SJSA1 (cell line): Measurements from ENCODE around the gene CHCHD1. TPM values are rescaled to one million over a fixed set of nuclear protein-coding genes. Genes with fewer than 3 reads are reported as not detected.

Experiments used
- DNase-seq, 2 experiments: peaks; one replicate each; pipeline ENCODE4 v3.0.0-alpha.2; 2015 to 2020; ENCODE audit warnings: low spot score in 2 of 2, low read depth in 1 of 2
- H3K27ac ChIP-seq: fragments of 250-450 bp; sonication (Bioruptor Pico); 2 replicates; pipeline ENCODE4 v1.5.1; 2020; ENCODE audit warnings: mild to moderate bottlenecking, moderate library complexity
- H3K27me3 ChIP-seq: fragments of 250-450 bp; sonication (Bioruptor Pico); replicated peaks from 2 replicates; pipeline ENCODE4 v1.5.1; 2020; ENCODE audit warnings: mild to moderate bottlenecking, moderate library complexity
- H3K36me3 ChIP-seq: fragments of 250-450 bp; sonication (Bioruptor Pico); 2 replicates; pipeline ENCODE4 v1.5.1; 2020; ENCODE audit warnings: mild to moderate bottlenecking
- H3K4me1 ChIP-seq: fragments of 250-450 bp; sonication (Bioruptor Pico); replicated peaks from 2 replicates; pipeline ENCODE4 v1.6.1; 2021; ENCODE audit warnings: mild to moderate bottlenecking
- H3K4me3 ChIP-seq: fragments of 250-450 bp; sonication (Bioruptor Pico); 2 replicates; pipeline ENCODE4 v1.5.1; 2020; ENCODE audit warnings: mild to moderate bottlenecking
- H3K9me3 ChIP-seq: fragments of 250-450 bp; sonication (Bioruptor Pico); replicated peaks from 2 replicates; pipeline ENCODE4 v1.5.1; 2020; ENCODE audit warnings: mild to moderate bottlenecking
- total RNA-seq: library from RNA; depleted of rRNA; stranded (reverse); fragments of >200 nt; shearing (Covaris generic); gene quantifications from 2 replicates; pipeline ENCODE4 v1.2.3, GENCODE V29; 2014

The CHCHD1 gene
- total RNA-seq, 1 experiment from 2014 or later: 54.4 TPM

DNA sequence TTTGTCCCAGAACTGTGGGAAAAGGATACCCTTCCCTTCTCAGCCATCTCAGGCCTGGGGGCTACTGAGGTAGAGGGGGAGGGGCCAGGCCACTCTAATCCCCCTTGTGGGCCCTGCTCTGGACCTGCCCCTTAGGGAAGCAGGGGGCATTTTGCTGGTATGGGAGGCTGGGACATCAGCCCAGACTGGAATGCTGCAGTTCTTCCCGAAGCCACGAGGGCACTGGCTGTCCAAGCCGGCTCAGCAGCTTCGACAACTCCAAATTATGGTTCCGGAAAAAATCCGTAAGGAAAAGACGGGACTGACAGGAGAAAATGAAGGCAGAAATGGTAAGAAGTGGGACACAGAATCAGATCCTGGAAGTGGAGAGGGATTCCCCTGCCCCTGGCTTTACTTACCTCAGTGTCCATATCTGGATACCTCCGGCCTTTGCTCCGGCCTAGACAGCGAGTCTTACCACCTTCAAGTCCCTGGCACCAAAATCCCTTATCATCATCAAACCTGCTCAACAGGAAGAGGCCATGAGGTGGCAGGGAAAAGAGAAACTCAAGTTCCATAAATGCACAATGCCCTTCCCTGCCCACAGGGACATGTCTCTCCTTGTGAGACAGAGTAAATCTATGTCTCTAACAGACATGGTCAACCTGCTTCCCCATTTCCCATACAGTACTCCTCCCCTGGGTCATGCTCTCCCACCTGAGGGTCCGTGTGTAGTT lies 20.6 kb downstream of the CHCHD1 start:
- Histone ChIP-seq H3K27ac (no peak overlapping the region), H3K4me3 (no peak overlapping the region), H3K36me3 (peaks cover 94% of the 10 kb centered on the region), H3K27me3 (no peaks in the 10 kb centered on the region), H3K9me3 (no peaks in the 10 kb centered on the region; the same call in 1 of the 2 replicates), H3K4me1 (no peaks in the 10 kb centered on the region)
- no peak for DNase-seq

DNA sequence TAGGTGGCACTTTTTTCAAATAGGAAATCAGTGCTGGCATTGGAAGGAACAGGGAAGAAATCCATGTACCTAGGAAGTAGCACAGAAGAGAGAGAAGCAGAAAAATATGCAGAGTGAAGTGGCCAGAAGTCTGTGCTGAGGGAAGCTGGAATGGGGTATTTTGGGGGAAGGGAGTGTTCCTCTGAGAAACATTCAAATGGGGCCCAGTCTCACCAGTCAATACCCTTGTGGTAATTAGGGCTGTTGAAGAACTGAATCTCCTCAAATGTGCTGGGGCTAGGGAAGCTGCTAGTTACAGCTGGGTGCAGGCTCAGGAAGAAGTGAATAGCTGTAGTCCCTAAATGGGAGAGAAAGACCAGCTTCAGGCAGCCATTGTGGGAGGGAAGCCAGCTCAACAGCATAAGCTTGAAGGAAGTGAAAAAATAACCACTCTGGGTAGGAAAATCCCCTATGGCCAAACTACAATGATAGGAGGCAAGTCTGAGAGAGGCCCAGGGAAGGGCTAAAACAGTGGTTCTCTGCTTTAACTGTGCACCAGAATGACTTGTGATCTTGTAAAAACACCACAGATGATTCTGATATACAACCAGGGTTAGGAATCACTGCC lies 21.9 kb downstream of the CHCHD1 start:
- DNase-seq: no peak
- Histone ChIP-seq H3K27ac (no peak overlapping the region), H3K4me1 (no peaks in the 10 kb centered on the region), H3K9me3 (no peaks in the 10 kb centered on the region; the same call in 1 of the 2 replicates), H3K27me3 (no peaks in the 10 kb centered on the region), H3K4me3 (no peak overlapping the region), H3K36me3 (peaks cover 93% of the 10 kb centered on the region)

DNA sequence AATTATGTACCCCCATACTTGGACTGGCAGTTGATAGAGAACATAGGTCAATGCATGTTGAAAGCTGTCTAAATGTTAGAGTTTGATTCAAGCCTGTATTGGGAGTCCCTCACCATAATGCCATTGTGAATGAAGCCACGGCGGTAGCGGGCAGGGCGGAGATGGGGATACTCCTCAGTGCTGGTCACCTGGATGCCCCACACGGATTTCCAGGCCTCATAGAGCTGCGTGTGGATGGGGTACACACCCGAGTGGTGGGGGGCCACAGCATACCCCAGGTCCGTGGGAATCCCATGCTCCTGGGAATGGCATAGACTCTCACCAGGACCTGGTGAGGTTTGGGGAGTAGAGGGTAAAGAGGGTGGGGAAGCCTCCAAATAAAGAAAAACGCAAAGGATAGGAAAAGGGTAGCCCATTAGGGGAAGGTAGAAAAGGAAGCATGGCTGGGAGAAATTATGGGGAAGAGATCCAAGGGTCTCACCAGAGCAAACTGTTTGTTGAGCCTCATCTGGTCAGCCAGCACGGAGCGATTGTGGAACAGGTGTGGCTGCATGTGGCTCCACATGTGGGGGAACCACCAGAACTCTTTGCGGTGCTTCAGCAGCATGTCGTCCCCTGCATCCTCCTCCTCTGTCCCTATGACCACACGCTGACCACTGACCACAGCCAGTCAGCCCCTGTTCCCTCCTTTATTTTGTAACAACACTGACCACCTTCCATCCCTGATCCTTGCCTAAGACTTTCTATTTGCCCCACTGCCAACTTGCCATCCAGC lies 24.5 kb downstream of the CHCHD1 start:
- H3K36me3 ChIP-seq: peaks cover 81% of the 10 kb centered on the region
- H3K9me3 ChIP-seq: no peaks in the 10 kb centered on the region; the same call in 1 of the 2 replicates
- no peaks in the 10 kb centered on the region for H3K27me3 ChIP-seq
- H3K4me1 ChIP-seq: peaks cover 4% of the 10 kb centered on the region; the same call in 1 of the 2 replicates
- no peak for DNase-seq
- no peak overlapping the region for H3K4me3 ChIP-seq
- H3K27ac ChIP-seq: no peak overlapping the region

- Histone ChIP-seq H3K4me3 (no peak overlapping the region), H3K27ac (no peak overlapping the region), H3K36me3 (peaks cover 72% of the 10 kb centered on the region), H3K27me3 (no peaks in the 10 kb centered on the region), H3K9me3 (no peaks in the 10 kb centered on the region), H3K4me1 (peaks cover 7% of the 10 kb centered on the region; the same call in 1 of the 2 replicates)
- no peak for DNase-seq
These were observed 25.6 kb downstream of the CHCHD1 start for GRCh38 chr10:73807471-73807870.

- H3K9me3 ChIP-seq: no peaks in the 10 kb centered on the region
- no peaks in the 10 kb centered on the region for H3K27me3 ChIP-seq
- H3K36me3 ChIP-seq: peaks cover 65% of the 10 kb centered on the region
- H3K4me3 ChIP-seq: no peak overlapping the region
- H3K4me1 ChIP-seq: peaks cover 7% of the 10 kb centered on the region; the same call in 1 of the 2 replicates
- H3K27ac ChIP-seq: no peak overlapping the region
- no peak for DNase-seq
These were observed 26.4 kb downstream of the CHCHD1 start for GRCh38 chr10:73808021-73808815.

- Histone ChIP-seq H3K4me1 (peaks cover 7% of the 10 kb centered on the region; the same call in 1 of the 2 replicates), H3K27ac (no peak overlapping the region), H3K9me3 (no peaks in the 10 kb centered on the region), H3K4me3 (no peak overlapping the region), H3K27me3 (no peaks in the 10 kb centered on the region), H3K36me3 (peaks cover 55% of the 10 kb centered on the region)
- DNase-seq: no peak
These were observed 27.4 kb downstream of the CHCHD1 start for GRCh38 chr10:73809061-73809818.

DNA sequence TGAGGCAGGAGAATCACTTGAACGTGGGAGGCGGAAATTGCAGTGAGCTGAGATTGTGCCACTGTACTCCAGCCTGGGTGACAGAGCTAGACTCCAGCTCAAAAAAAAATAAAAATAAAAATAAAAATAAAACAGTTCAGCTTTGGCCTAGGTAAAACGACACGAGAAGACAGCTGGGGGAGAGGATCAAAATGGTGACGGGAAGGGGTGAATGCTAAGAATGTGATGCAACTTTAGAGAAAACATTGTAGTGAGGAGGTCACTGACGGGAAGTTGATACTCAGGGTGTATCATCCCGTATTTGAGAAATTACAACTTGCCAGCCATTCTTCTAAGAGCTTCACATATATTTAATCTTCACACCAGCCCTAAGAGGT lies 28.5 kb downstream of the CHCHD1 start:
- Histone ChIP-seq H3K4me3 (peak overlapping the region; percentile 94), H3K27me3 (no peaks in the 10 kb centered on the region), H3K36me3 (peaks cover 47% of the 10 kb centered on the region), H3K27ac (no peak overlapping the region), H3K4me1 (peaks cover 7% of the 10 kb centered on the region; the same call in 1 of the 2 replicates), H3K9me3 (no peaks in the 10 kb centered on the region)
- DNase-seq: no peak

- Histone ChIP-seq H3K36me3 (peaks cover 41% of the 10 kb centered on the region), H3K4me1 (peaks cover 7% of the 10 kb centered on the region; the same call in 1 of the 2 replicates), H3K4me3 (peak overlapping the region; percentile 94), H3K27me3 (no peaks in the 10 kb centered on the region), H3K9me3 (no peaks in the 10 kb centered on the region), H3K27ac (peak overlapping the region; percentile 83)
- DNase-seq: no peak
These were observed 29.1 kb downstream of the CHCHD1 start for GRCh38 chr10:73810735-73811465.

DNA sequence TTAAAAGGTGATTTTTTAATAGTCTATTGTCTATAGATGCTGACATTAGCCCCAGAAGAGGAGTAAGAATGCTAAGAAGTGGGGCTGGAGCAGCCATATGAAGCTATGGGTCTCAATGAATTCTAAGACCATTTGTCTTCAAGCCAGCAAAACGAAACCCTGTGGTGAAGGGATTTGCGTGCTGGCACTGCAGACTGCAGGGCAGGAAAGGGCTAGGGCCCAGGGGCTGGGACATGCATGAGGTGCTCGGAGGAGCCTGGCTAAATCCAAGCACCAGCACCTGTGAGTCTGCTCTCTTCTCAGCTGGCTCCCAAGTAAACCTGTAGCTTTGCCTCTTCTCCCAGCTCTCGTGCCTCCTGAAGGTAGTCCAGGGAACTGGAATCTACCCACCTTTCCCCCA lies 30.8 kb downstream of the CHCHD1 start:
- Histone ChIP-seq H3K27ac (no peak overlapping the region), H3K27me3 (no peaks in the 10 kb centered on the region), H3K9me3 (no peaks in the 10 kb centered on the region), H3K4me1 (peaks cover 7% of the 10 kb centered on the region; the same call in 1 of the 2 replicates), H3K36me3 (peaks cover 23% of the 10 kb centered on the region), H3K4me3 (no peak overlapping the region)
- no peak for DNase-seq

DNA sequence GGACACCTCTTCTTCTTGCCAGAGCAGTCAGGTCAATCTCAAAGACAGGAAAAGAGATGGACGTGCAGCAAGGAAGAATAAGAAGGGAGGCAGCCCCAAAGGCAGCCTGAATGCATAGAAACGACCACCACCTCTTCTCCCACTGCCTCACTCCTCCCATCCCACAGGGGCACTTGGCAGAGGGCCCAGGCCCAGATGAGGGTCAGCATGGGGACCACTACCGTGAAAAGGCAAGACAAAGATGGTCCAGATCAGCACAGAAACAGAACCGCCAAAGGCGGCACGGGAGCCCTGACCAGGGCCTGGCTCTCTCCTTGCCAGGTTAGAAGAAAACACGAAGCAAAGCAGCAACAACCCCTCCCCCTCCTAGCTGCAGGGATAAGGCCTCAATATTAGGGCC lies 31.5 kb downstream of the CHCHD1 start:
- peaks cover 17% of the 10 kb centered on the region for H3K36me3 ChIP-seq
- DNase-seq: no peak

GRCh38 chr10:73814276-73814895 lies 32.5 kb downstream of the CHCHD1 start:
- DNase-seq: no peak
- H3K4me1 ChIP-seq: peaks cover 7% of the 10 kb centered on the region; the same call in 1 of the 2 replicates

More for the DNA sequence above, 31.5 kb downstream of the CHCHD1 start:
- Histone ChIP-seq H3K9me3 (no peaks in the 10 kb centered on the region), H3K27ac (no peak overlapping the region), H3K4me3 (no peak overlapping the region), H3K27me3 (no peaks in the 10 kb centered on the region), H3K4me1 (peaks cover 7% of the 10 kb centered on the region; the same call in 1 of the 2 replicates)

More at GRCh38 chr10:73814276-73814895, 32.5 kb downstream of the CHCHD1 start:
- H3K27ac ChIP-seq: no peak overlapping the region
- no peak overlapping the region for H3K4me3 ChIP-seq
- no peaks in the 10 kb centered on the region for H3K27me3 ChIP-seq
- H3K36me3 ChIP-seq: peaks cover 10% of the 10 kb centered on the region
- no peaks in the 10 kb centered on the region for H3K9me3 ChIP-seq
